ENCODE measurements around the gene ATP1A4.
"Not testable (repeated sequence)": the region's sequence is repeated elsewhere in the genome, so short reads cannot be mapped to it uniquely, and the experiment has no call there.

The ATP1A4 gene

DNA sequence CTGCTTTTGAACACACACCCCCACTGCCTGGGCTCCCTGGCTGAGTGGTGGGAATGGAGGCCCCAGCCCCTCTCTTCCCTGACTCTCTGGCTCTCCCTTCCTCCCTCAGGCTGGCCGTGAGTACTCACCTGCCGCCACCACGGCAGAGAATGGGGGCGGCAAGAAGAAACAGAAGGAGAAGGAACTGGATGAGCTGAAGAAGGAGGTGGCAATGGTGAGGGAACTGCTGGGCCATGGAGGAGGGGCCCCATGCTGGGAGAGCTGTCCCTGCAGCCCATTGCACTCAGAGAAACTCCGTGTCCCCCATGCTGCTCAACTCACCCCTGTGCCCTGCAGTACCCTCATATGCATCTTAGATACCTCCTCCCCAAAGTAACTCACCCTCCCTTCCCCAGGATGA lies 30.6 kb upstream of the ATP1A4 start:
- no peak overlapping the region for H3K27ac ChIP-seq
- no peak for TF ChIP-seq Cebpa-rat (IDR thresholded peaks at IDR 0.05)
- H3K4me3 ChIP-seq = no peak overlapping the region
- H3K36me3 ChIP-seq = no peaks in the 10 kb centered on the region
- H3K9ac ChIP-seq = no peak overlapping the region
- H3K4me1 ChIP-seq = peaks cover 6 to 10% (median 8%) of the 10 kb centered on the region in 10 experiments; a peak in 15 of 20 replicates
- H3K27me3 ChIP-seq = no peaks in the 10 kb centered on the region
- H3K9me3 ChIP-seq (replicated peaks in 1 of 11) = no peaks in the 10 kb centered on the region
- no peak overlapping the region for H3K4me2 ChIP-seq
- no peaks in the 10 kb centered on the region for H4K20me1 ChIP-seq

GRCh38 chr1:160121388-160121787 lies 30.0 kb upstream of the ATP1A4 start:
- H3K4me1 ChIP-seq = peaks cover 4 to 10% (median 6%) of the 10 kb centered on the region in 10 experiments; a peak in 12 of 20 replicates
- H3K27ac ChIP-seq = no peak overlapping the region
- no peak overlapping the region for H3K4me2 ChIP-seq
- no peak overlapping the region for H3K4me3 ChIP-seq
- no peaks in the 10 kb centered on the region for H3K27me3 ChIP-seq
- no peaks in the 10 kb centered on the region for H3K36me3 ChIP-seq
- no peak for TF ChIP-seq Cebpa-rat (IDR thresholded peaks at IDR 0.05)
- H3K9me3 ChIP-seq (replicated peaks in 1 of 11) = no peaks in the 10 kb centered on the region
- H4K20me1 ChIP-seq = no peaks in the 10 kb centered on the region
- no peak overlapping the region for H3K9ac ChIP-seq

DNA sequence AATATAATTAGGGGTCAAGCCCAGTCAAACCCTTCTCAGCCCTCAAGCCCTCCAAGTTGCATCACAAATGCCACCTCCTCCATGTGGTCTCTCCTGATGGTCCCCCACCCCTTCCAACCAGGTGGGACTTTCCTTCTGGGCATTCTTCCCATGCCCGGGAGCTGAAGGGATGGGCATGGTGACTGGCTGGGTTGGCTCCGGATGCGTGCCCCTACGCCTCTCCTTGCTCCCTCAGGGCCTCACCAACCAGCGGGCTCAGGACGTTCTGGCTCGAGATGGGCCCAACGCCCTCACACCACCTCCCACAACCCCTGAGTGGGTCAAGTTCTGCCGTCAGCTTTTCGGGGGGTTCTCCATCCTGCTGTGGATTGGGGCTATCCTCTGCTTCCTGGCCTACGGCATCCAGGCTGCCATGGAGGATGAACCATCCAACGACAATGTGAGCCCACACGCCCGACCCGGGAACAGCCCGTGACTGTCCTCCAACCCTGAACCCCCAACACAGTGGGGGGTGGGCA lies 28.4 kb upstream of the ATP1A4 start:
- H3K27ac ChIP-seq = no peak overlapping the region
- no peak overlapping the region for H3K4me3 ChIP-seq
- no peaks in the 10 kb centered on the region for H3K9me3 ChIP-seq (replicated peaks in 1 of 11)
- no peaks in the 10 kb centered on the region for H4K20me1 ChIP-seq
- no peaks in the 10 kb centered on the region for H3K27me3 ChIP-seq
- peaks cover 4 to 10% (median 6%) of the 10 kb centered on the region in 10 experiments; a peak in 12 of 20 replicates for H3K4me1 ChIP-seq
- no peak overlapping the region for H3K4me2 ChIP-seq
- H3K9ac ChIP-seq = no peak overlapping the region
- H3K36me3 ChIP-seq = no peaks in the 10 kb centered on the region
- TF ChIP-seq Cebpa-rat (IDR thresholded peaks at IDR 0.05) = no peak

- Histone ChIP-seq H3K9me3 (replicated peaks in 1 of 11) (no peaks in the 10 kb centered on the region), H3K4me2 (no peak overlapping the region), H4K20me1 (no peaks in the 10 kb centered on the region), H3K36me3 (no peaks in the 10 kb centered on the region), H3K27ac (no peak overlapping the region), H3K9ac (no peak overlapping the region), H3K4me1 (peaks cover 4 to 10% (median 6%) of the 10 kb centered on the region in 10 experiments; a peak in 12 of 20 replicates), H3K4me3 (no peak overlapping the region), H3K27me3 (no peaks in the 10 kb centered on the region)
- no peak for TF ChIP-seq Cebpa-rat (IDR thresholded peaks at IDR 0.05)
These were observed 27.7 kb upstream of the ATP1A4 start for GRCh38 chr1:160123726-160124125.

- Histone ChIP-seq H3K4me2 (no peak overlapping the region), H3K27ac (no peak overlapping the region), H3K4me1 (no peaks in the 10 kb centered on the region), H4K20me1 (no peaks in the 10 kb centered on the region), H3K9ac (no peak overlapping the region), H3K4me3 (no peak overlapping the region), H3K9me3 (replicated peaks in 1 of 11) (no peaks in the 10 kb centered on the region), H3K27me3 (no peaks in the 10 kb centered on the region), H3K36me3 (no peaks in the 10 kb centered on the region)
- no peak for TF ChIP-seq Cebpa-rat (IDR thresholded peaks at IDR 0.05)
These were observed 26.5 kb upstream of the ATP1A4 start for GRCh38 chr1:160124705-160125478.

GRCh38 chr1:160125746-160126145 lies 25.7 kb upstream of the ATP1A4 start:
- Histone ChIP-seq H3K4me3 (no peak overlapping the region), H3K27ac (no peak overlapping the region), H4K20me1 (no peaks in the 10 kb centered on the region), H3K9ac (no peak overlapping the region), H3K4me2 (no peak overlapping the region), H3K27me3 (no peaks in the 10 kb centered on the region), H3K4me1 (no peaks in the 10 kb centered on the region), H3K36me3 (no peaks in the 10 kb centered on the region), H3K9me3 (replicated peaks in 1 of 11) (no peaks in the 10 kb centered on the region)
- no peak for TF ChIP-seq Cebpa-rat (IDR thresholded peaks at IDR 0.05)

DNA sequence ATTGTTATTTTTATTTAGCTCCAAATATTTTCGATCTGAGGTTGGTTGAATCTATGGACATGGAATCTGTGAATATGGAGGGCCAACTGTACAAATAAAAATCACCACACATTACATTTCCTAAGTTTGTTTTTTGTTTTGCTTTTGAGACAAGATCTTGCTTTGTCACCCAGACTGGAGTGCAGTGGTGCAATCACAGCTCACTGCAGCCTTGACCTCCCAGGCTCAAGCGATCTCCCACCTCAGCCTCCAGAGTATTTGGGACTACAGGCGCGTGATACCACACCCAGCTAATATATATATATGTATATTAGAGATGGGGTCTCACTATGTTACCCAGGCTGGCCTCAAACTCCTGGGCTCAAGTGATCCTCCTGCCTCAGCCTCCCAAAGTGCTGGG lies 25.1 kb upstream of the ATP1A4 start:
- H3K36me3 ChIP-seq; H3K9me3 ChIP-seq (replicated peaks in 1 of 11); H3K4me2 ChIP-seq; H4K20me1 ChIP-seq; H3K27ac ChIP-seq; H3K27me3 ChIP-seq; H3K4me1 ChIP-seq; H3K4me3 ChIP-seq; H3K9ac ChIP-seq: not testable (repeated sequence)

DNA sequence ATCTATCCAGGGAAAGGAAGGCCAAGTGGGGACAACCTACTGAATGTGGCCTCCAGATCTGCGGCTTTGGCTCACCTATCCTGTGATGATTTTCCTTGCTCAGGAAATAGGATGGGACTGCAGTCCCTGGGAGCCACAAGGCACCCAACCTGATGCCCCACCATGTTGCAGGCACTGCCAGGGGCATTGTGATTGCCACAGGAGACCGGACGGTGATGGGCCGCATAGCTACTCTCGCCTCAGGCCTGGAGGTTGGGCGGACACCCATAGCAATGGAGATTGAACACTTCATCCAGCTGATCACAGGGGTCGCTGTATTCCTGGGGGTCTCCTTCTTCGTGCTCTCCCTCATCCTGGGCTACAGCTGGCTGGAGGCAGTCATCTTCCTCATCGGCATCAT lies 24.0 kb upstream of the ATP1A4 start:
- no peaks in the 10 kb centered on the region for H3K4me1 ChIP-seq

GRCh38 chr1:160127865-160128523 lies 23.4 kb upstream of the ATP1A4 start:
- no peak overlapping the region for H3K4me3 ChIP-seq
- no peak for TF ChIP-seq Cebpa-rat (IDR thresholded peaks at IDR 0.05)
- no peaks in the 10 kb centered on the region for H4K20me1 ChIP-seq
- H3K4me2 ChIP-seq = no peak overlapping the region
- no peaks in the 10 kb centered on the region for H3K27me3 ChIP-seq
- H3K36me3 ChIP-seq = no peaks in the 10 kb centered on the region
- no peak overlapping the region for H3K27ac ChIP-seq
- no peak overlapping the region for H3K9ac ChIP-seq
- no peaks in the 10 kb centered on the region for H3K9me3 ChIP-seq (replicated peaks in 1 of 11)
- H3K4me1 ChIP-seq = no peaks in the 10 kb centered on the region

More for the DNA sequence above, 24.0 kb upstream of the ATP1A4 start:
- Histone ChIP-seq H3K4me2 (no peak overlapping the region), H3K9ac (no peak overlapping the region), H3K9me3 (replicated peaks in 1 of 11) (no peaks in the 10 kb centered on the region), H3K4me3 (no peak overlapping the region), H4K20me1 (no peaks in the 10 kb centered on the region), H3K36me3 (no peaks in the 10 kb centered on the region), H3K27me3 (no peaks in the 10 kb centered on the region), H3K27ac (no peak overlapping the region)
- no peak for TF ChIP-seq Cebpa-rat (IDR thresholded peaks at IDR 0.05)

GRCh38 chr1:160128636-160129035 lies 22.8 kb upstream of the ATP1A4 start:
- Histone ChIP-seq H3K9me3 (replicated peaks in 1 of 11) (no peaks in the 10 kb centered on the region), H3K4me2 (no peak overlapping the region), H3K27ac (no peak overlapping the region), H3K4me1 (no peaks in the 10 kb centered on the region), H4K20me1 (no peaks in the 10 kb centered on the region), H3K36me3 (no peaks in the 10 kb centered on the region), H3K4me3 (no peak overlapping the region), H3K9ac (no peak overlapping the region), H3K27me3 (no peaks in the 10 kb centered on the region)
- TF ChIP-seq Cebpa-rat (IDR thresholded peaks at IDR 0.05) = no peak
